Spleen (tissue), 7 donors: Measurements from ENCODE around the gene PLAAT4.

ENCODE experiments used
- CTCF ChIP-seq, 11 experiments: fragments of 200-600 bp in 7 of 11; fragments of 450-650 bp in 4 of 11; sonication (generic) in 4 of 11; IDR thresholded peaks in 8 of 11; conservative IDR thresholded peaks in 3 of 11; 1 replicate in 7 of 11; 2 replicates in 4 of 11; pipeline versions ENCODE4 v1.4.0 to v1.8.0; 2016 to 2021; ENCODE audit warnings: antibody characterized with exemption in 11 of 11, inconsistent platforms in 4 of 11, mild to moderate bottlenecking in 1 of 11
- POLR2A ChIP-seq, 3 donors: fragments of 450-650 bp; IDR thresholded peaks; one replicate each; pipeline ENCODE4 v1.5.1; 2017; ENCODE audit warnings: antibody characterized with exemption in 3 of 3, mild to moderate bottlenecking in 1 of 3
- POLR2AphosphoS5 ChIP-seq, 3 donors: sonication (generic); formaldehyde crosslinking; IDR thresholded peaks; one replicate each; pipeline ENCODE4 v1.5.1; 2017; ENCODE audit warnings: antibody characterized with exemption in 3 of 3
- donor health status: DM: no; HTN: no; CAD: no; lungs with moderate emphysema.
- donor health status: DM: no; HTN: no; CAD: no.
- donor health status: DM: no; HTN: no; CAD: no.

GRCh38 chr11:63508009-63508408 lies 28.6 kb upstream of the PLAAT4 start:
- TF ChIP-seq CTCF (IDR thresholded peaks at IDR 0.05 in 8 of 11, conservative IDR thresholded peaks at IDR 0.05 in 3 of 11) (peak in 4 of 11 experiments; percentile 17 to 29 (median 22)), POLR2AphosphoS5 (IDR thresholded peaks at IDR 0.05) (no peak), POLR2A (IDR thresholded peaks at IDR 0.05) (no peak)
